GM23248 (cell line): ENCODE data around the gene MIA2.

Experiments
- EZH2 ChIP-seq: fragments of 200-600 bp; sonication (generic); IDR thresholded peaks from 2 replicates; pipeline ENCODE4 v1.6.1; 2018; ENCODE audit warnings: antibody characterized with exemption, mild to moderate bottlenecking; ENCODE audit not compliant: insufficient read depth, poor library complexity, severe bottlenecking
- EZH2phosphoT487 ChIP-seq: fragments of 200-600 bp; sonication (generic); IDR thresholded peaks from 2 replicates; pipeline ENCODE4 v1.6.1; 2018; ENCODE audit warnings: antibody characterized with exemption, moderate library complexity, mild to moderate bottlenecking, low read depth; ENCODE audit not compliant: insufficient read depth

DNA sequence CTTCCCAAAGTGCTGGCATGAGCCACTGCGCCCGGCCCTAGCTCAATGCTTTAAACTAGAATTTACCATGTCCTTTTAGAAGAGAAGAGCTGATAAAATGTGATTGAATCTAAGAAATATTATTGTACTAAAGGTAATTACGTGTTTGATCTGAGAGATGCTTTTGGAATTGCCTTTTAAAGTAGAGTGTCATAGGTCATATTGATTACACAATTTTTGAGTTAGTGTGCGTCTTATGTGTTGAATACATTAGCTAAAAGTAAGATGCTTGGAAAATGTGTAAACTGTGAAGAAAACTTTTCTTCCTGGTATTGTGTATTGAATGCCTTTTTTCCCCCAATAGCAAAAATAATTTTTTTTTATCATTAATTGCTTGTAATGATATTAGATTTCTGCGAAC is 41.7 kb downstream of the MIA2 start:
- TF ChIP-seq EZH2 (no peak), EZH2phosphoT487 (no peak)
